Measurements from ENCODE around the gene FAM177B.

FAM177B gene

GRCh38 chr1:222749927-222750326 is 12.9 kb downstream of the FAM177B start:
- Histone ChIP-seq H3K4me3 (ENCODE audit: low read length, poor library complexity, severe bottlenecking) (no peak overlapping the region), H3K4me1 (ENCODE audit: insufficient read depth, low read length, poor library complexity, severe bottlenecking) (no peaks in the 10 kb centered on the region), H4K20me1 (ENCODE audit: insufficient read depth, low read length, poor library complexity, severe bottlenecking) (no peaks in the 10 kb centered on the region), H3K9me2 (replicated peaks; ENCODE audit: low read depth, low read length) (no peaks in the 10 kb centered on the region), H3K4me2 (ENCODE audit: low read depth, low read length, poor library complexity, severe bottlenecking) (no peak overlapping the region), H3K9me3 (ENCODE audit: insufficient read depth, low read depth, low read length) (no peaks in the 10 kb centered on the region), H3K79me2 (ENCODE audit: insufficient read depth, low read length) (no peaks in the 10 kb centered on the region), H3K36me3 (ENCODE audit: insufficient read depth, low read length) (no peaks in the 10 kb centered on the region), H2AFZ (ENCODE audit: low read length) (no peak overlapping the region), H3K27me3 (ENCODE audit: insufficient read depth, low read length, poor library complexity, severe bottlenecking) (no peaks in the 10 kb centered on the region), H3K9ac (ENCODE audit: low read depth, low read length, poor library complexity, severe bottlenecking) (no peak overlapping the region), H3F3A (ENCODE audit: low read depth) (no peaks in the 10 kb centered on the region)
- TF ChIP-seq CTCF (conservative IDR thresholded peaks at IDR 0.05; ENCODE audit: low read length) (no peak), EZH2phosphoT487 (IDR thresholded peaks at IDR 0.05; ENCODE audit: borderline replicate concordance) (no peak)

- Histone ChIP-seq H2AFZ (ENCODE audit: low read length) (no peak overlapping the region), H3K9me2 (replicated peaks; ENCODE audit: low read depth, low read length) (no peaks in the 10 kb centered on the region), H4K20me1 (ENCODE audit: insufficient read depth, low read length, poor library complexity, severe bottlenecking) (no peaks in the 10 kb centered on the region), H3F3A (ENCODE audit: low read depth) (no peaks in the 10 kb centered on the region), H3K79me2 (ENCODE audit: insufficient read depth, low read length) (no peaks in the 10 kb centered on the region), H3K4me2 (ENCODE audit: low read depth, low read length, poor library complexity, severe bottlenecking) (no peak overlapping the region), H3K9me3 (ENCODE audit: insufficient read depth, low read depth, low read length) (no peaks in the 10 kb centered on the region), H3K36me3 (ENCODE audit: insufficient read depth, low read length) (no peaks in the 10 kb centered on the region), H3K9ac (ENCODE audit: low read depth, low read length, poor library complexity, severe bottlenecking) (no peak overlapping the region), H3K27me3 (ENCODE audit: insufficient read depth, low read length, poor library complexity, severe bottlenecking) (no peaks in the 10 kb centered on the region), H3K4me1 (ENCODE audit: insufficient read depth, low read length, poor library complexity, severe bottlenecking) (no peaks in the 10 kb centered on the region), H3K4me3 (ENCODE audit: low read length, poor library complexity, severe bottlenecking) (no peak overlapping the region)
- TF ChIP-seq CTCF (conservative IDR thresholded peaks at IDR 0.05; ENCODE audit: low read length), result no peak
Observed at GRCh38 chr1:222750651-222751050, 13.6 kb downstream of the FAM177B start.

- H2AFZ ChIP-seq (ENCODE audit: low read length), result no peak overlapping the region
Observed at GRCh38 chr1:222751255-222751654, 14.3 kb downstream of the FAM177B start.

More at GRCh38 chr1:222751255-222751654, 14.3 kb downstream of the FAM177B start:
- TF ChIP-seq CTCF (conservative IDR thresholded peaks at IDR 0.05; ENCODE audit: low read length), result no peak
- no peak for TF ChIP-seq EZH2phosphoT487 (IDR thresholded peaks at IDR 0.05; ENCODE audit: borderline replicate concordance)
- Histone ChIP-seq H3F3A (ENCODE audit: low read depth) (no peaks in the 10 kb centered on the region), H3K9me3 (ENCODE audit: insufficient read depth, low read depth, low read length) (no peaks in the 10 kb centered on the region), H3K79me2 (ENCODE audit: insufficient read depth, low read length) (no peaks in the 10 kb centered on the region), H3K36me3 (ENCODE audit: insufficient read depth, low read length) (no peaks in the 10 kb centered on the region), H3K27me3 (ENCODE audit: insufficient read depth, low read length, poor library complexity, severe bottlenecking) (no peaks in the 10 kb centered on the region), H3K9ac (ENCODE audit: low read depth, low read length, poor library complexity, severe bottlenecking) (no peak overlapping the region), H3K4me1 (ENCODE audit: insufficient read depth, low read length, poor library complexity, severe bottlenecking) (no peaks in the 10 kb centered on the region), H3K4me2 (ENCODE audit: low read depth, low read length, poor library complexity, severe bottlenecking) (no peak overlapping the region), H3K9me2 (replicated peaks; ENCODE audit: low read depth, low read length) (no peaks in the 10 kb centered on the region), H4K20me1 (ENCODE audit: insufficient read depth, low read length, poor library complexity, severe bottlenecking) (no peaks in the 10 kb centered on the region), H3K4me3 (ENCODE audit: low read length, poor library complexity, severe bottlenecking) (no peak overlapping the region)
